Left renal pelvis (tissue), 4 donors: ENCODE measurements around the gene LIN28B. TPM values are rescaled to one million over a fixed set of nuclear protein-coding genes. Genes with fewer than 3 reads are reported as not detected.
"Not testable (repeated sequence)": the region's sequence is repeated elsewhere in the genome, so short reads cannot be mapped to it uniquely, and the experiment has no call there.

Experiments used
- DNase-seq, 4 donors: peaks; one replicate each; pipeline ENCODE4 v3.0.0-alpha.2; 2013; ENCODE audit warnings: low read depth in 4 of 4, low spot score in 3 of 4
- polyA plus RNA-seq, 4 donors: library from polyadenylated mRNA; unstranded; fragments of 120-200 nt; gene quantifications; one replicate each; pipeline ENCODE4 v1.2.1, GENCODE V29; 2013; ENCODE audit not compliant: insufficient read length in 4 of 4

Gene LIN28B
- polyA plus RNA-seq, 4 donors: 0.11 to 0.30 (median 0.19) TPM

DNA sequence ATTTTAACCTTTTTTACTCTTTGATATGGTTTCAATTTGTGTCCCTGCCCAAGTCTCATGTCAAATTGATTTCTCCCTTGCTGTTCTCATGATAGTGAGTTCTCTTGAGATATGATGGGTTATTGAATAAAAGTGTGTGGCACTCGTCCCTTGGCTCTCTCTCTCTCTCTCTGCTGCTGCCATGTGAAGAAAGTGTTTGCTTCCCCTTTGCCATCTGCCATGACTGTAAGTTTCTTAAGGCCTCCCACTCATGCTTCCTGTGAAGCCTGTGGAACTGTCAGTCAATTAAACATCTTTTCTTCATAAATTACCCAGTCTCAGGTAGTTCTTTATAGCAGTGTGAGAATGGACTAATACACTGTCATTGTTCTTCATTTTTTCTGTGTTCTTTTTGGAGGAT is 48.5 kb downstream of the LIN28B start:
- DNase-seq: no peak

DNA sequence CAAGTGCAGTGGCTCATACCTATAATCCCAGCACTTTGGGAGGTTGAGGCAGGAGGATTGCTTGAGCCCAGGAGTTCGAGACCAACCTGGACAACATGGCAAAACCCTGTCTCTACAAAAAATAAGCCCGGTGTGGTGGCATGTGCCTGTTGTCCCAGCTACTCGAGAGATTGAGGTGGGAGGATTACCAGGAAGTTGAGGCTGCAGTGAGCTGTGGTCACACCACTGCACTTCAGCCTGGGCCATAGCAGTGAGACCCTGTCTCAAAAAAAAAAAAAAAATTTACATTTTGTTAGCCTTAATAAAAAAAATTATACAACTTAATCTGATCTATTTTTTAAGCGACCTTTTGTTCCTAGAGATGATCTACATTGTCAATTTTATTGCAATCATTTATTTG is 56.6 kb downstream of the LIN28B start:
- not testable (repeated sequence) for DNase-seq

DNA sequence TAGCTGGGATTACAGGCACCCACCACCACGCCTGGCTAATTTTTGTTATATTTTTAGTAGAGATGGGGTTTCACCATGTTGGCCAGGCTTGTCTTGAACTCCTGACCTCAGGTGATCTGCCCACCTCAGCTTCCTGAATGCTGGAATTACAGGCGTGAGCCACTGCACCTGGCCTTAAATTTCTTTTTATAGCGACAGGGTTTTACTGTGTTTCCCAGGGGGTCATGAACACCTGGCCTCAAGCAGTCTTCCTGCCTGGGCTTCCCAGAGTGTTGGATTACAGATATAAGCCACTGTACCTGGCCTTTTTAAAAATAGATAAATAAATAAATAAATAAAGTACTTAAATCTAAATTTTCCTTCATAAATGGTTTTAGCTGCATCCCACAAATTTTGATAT is 57.5 kb downstream of the LIN28B start:
- DNase-seq: no peak

DNA sequence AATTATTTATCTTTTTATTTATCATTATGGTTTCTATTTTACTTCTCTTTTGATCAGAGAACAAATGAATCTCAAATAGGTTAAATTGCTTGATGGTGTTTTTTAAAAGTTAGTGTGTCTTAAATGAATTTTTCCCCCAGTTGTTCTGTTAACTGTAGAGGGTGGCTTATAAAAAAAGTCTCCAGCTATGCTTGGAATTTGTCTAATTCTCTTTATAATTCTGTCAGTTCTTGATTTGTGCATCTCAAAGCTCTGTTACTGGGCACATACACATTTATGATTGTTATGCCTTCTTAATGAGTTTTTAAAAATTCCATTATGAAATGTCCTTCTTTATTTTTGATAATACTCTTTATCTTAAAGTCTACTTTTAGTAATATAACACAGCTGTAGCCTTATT is 58.0 kb downstream of the LIN28B start:
- DNase-seq: no peak

GRCh38 chr6:105015482-105015881 is 58.6 kb downstream of the LIN28B start:
- DNase-seq: no peak

DNA sequence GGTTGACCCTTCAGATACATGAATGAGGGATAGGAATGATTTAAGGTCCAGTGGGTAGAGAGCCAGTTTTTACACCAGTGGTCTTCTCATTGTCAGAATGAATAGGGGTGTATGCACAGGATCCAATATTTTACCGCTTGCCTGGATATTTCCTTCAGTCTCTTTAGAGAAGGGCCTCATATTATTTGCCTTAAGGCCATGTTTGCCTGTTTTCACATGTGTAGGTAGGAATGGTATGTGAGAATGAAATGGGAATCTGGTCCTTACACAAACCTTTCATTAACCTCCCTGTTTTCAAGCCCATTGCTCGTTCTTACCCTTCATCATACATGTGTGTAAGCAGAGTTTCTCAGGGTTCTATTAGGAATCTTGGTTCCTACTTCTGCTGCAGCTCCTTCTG is 62.4 kb downstream of the LIN28B start:
- DNase-seq: no peak

GRCh38 chr6:105021399-105021798 is 64.5 kb downstream of the LIN28B start:
- no peak for DNase-seq

DNA sequence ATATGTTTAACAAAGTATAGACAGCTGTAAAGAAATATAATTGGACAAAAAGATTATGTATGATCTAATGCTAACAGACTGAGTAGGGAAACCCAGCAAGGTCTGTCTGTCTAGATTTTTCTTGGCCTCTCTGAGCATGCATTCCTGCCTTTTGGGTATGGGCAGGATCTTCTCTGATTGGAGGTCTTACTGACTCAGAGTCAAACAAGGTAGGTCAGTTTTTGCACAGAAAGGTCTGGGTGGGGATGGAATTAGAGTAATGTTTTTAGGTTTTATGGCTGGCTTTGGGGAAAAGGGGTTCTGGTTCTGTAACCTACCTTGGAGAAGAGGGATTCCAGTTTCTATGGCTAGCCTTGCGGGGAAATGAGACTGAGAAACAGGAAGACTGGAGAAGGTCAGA is 65.5 kb downstream of the LIN28B start:
- no peak for DNase-seq

DNA sequence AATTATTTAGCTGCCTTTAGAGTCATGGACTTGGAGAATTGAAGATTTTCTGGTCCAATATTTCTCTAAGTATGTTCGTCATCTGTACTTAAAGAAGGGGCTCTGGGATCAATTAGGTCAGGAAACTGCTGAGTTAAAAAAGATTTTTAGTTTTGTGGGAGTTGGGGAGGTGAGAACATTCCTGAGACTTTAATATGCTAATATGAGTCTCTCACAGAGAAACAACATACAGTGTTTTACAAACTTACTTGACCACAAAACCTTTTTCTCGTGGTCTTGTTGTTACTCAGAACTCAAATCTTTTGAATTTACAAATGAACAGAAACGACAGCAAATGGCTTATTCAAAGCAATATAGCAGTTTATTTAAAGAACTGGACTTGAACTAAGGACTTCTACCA is 67.9 kb downstream of the LIN28B start:
- no peak for DNase-seq

GRCh38 chr6:105028898-105029297 is 72.0 kb downstream of the LIN28B start:
- no peak for DNase-seq

DNA sequence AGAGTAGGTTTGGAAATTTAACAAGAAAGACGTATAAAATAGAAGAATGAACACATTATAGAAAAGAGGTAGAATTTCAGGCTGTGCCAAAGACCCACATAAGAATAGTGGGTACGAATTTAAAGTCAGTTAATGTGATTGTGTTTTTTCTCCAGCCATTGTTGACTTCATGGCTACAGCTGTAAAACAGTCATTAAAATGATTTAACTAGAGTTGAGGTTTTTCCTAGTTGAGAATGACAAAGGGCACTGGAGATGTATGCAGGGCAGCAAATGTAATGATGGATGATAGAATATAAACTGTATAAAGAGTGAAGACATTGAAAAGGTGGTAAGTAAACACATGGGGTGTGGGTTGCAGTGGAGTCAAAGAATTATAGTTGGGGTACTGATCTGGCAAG is 72.7 kb downstream of the LIN28B start:
- no peak for DNase-seq

DNA sequence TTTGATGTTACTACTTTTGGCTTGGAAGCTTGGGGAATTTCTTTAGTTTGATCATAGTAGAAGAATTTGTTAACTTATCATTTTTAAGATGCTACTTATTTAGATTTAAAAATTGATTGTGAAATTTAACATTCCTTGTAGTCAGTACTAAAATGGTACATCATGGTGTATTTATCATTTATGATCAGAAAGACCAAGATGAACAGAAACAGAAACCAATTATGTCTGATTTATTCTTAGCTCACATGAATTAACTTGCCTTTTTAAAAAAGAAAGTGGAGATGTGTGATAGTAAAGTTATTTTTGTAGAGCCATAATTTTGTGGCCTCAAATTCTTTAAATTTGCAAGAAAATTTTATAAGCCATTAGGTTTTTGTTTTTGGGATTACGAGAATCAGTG is 77.6 kb downstream of the LIN28B start:
- DNase-seq: no peak

DNA sequence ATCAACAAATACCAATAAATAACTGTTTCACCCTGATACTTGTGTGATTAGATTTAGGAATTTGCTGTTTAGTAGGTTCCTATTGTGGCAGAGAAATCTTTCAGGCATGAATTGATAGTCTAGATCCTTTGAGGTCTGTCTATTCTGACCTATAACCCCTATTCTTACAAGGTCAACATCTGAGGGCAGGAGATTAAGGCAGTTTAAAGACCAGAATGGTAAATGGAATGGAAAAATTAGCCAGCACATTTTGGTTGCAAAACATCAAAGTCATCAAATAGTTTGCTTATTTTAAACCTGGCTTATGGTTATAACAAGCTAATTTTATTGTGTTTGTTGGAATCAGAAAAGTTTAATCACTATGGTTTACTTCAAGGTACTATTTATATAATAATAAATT is 78.4 kb downstream of the LIN28B start:
- no peak for DNase-seq

- DNase-seq: no peak
Observed at GRCh38 chr6:105036351-105036750, 79.4 kb downstream of the LIN28B start.

DNA sequence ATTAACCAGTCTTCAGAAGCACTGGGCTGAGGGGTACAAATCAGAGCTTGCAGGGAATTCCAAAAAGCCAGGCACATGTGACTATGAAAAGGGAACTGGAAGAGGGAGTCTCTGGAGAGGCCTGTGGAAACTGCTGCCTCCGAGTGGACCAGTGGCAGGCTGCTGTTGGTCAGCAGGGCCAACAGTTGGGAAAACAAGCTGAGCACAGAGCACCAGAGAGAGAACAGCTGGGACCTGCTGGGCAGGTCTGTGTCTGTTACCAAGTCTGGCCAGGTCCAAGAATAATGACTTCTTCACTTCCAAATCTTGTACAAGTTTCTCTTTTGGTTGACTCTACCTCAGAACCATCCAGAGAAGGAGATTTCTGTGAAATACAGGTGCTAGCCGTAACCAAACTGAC is 81.4 kb downstream of the LIN28B start:
- no peak for DNase-seq

GRCh38 chr6:105041880-105042279 is 85.0 kb downstream of the LIN28B start:
- DNase-seq: no peak

DNA sequence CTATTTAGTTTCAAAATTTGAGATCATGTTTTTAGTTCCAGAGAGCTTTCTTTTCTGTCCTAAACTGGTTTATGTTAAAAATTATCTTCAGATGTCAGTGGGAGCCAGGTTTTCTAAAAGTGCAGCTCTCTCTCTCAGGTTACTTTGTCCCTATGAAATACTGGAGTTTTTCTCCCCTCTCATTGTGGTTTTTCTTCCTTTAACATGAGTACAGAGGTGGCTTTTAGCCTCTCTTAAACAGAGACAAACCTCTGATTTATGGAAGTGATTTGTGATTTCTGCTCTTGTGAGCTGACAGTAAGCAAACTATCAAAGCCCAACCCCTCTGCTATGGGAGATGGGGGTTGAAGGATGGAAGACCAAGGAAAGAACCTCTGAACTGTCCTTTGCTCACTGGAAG is 85.7 kb downstream of the LIN28B start:
- no peak for DNase-seq

- no peak for DNase-seq
Observed at GRCh38 chr6:105043979-105044378, 87.1 kb downstream of the LIN28B start.

DNA sequence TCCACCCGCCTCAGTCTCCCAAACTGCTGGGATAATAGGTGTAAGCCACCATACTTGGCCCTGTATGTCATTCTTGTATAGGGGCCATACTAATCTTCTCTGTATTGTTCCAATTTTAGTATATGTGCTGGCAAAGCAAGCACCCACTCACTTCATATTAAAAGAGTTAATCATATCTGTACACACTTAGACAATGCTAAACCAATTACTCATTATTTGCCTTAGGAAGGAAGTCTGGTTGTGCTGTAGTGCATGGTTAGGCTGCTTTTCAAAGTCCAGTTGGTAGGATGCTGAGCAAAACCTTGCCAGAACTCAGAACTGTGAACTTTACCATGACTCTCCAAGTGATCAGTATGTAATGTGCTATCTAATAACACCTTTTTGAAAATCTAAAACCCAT is 88.6 kb downstream of the LIN28B start:
- DNase-seq: no peak

GRCh38 chr6:105051941-105052471 is 95.1 kb downstream of the LIN28B start:
- DNase-seq: no peak

DNA sequence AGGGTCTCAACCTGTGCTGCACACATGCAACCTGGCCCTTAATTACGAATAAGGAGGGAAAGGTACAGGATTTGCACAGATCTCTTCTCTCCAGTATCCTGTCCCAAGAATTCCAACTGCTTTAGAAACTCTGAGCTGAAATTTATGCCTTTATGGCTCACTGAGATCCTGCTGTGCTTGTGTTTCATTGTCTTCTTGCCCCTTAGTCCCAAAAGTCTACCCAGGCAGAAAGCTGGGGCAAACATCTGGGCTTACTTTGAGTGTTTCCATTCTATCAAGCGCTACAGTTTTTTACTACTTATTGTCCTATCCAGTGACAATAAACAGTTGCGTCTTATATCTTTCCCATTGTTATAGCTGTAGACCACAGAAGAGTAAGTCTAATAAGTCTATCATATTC is 99.7 kb downstream of the LIN28B start:
- no peak for DNase-seq

DNA sequence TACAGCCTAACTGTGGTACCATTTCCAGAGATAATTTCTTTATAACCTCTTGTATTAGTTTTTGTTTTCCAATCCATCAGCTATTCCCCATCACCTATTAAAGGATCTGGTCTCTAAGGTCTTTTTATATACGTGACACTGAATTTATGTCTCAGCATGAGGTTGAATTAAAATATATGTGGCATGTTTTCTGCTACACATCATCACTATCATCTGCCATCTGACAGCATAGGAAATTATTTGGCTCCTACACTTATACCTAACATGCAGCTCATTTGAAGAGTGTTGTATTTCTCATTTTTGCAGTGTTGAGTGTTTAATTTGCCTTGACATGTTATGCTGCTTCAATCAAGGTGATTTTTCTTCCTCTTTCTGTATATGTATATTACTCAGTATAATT is 100.3 kb downstream of the LIN28B start:
- no peak for DNase-seq

- no peak for DNase-seq
Observed at GRCh38 chr6:105058316-105058715, 101.4 kb downstream of the LIN28B start.

- DNase-seq: no peak
Observed at GRCh38 chr6:105058846-105059245, 101.9 kb downstream of the LIN28B start.
